ENCODE results near the gene DRAXIN. TPM values are rescaled to one million over a fixed set of nuclear protein-coding genes. Genes with fewer than 3 reads are reported as not detected.
A peak's percentile ranks its signal among the peaks of the same experiment; 100 is the strongest.
"Not testable (repeated sequence)": the region's sequence is repeated elsewhere in the genome, so short reads cannot be mapped to it uniquely, and the experiment has no call there.

The DRAXIN gene
- total RNA-seq: under 1 TPM; 0.12 to 0.30 TPM

GRCh38 chr1:11691302-11691914 lies at the start of gene DRAXIN:
Gene DRAXIN (plus strand): TSS chr1:11691710. CDS start chr1:11706259, 14,549 bp downstream.
- Mint-ChIP-seq H3K9me3 (no peaks in the 10 kb centered on the region), H3K4me3 (peak within 1 kb of the TSS; percentile 76 to 81), H3K4me1 (ENCODE audit: low read depth) (peaks cover 13% of the 10 kb centered on the region), H3K27ac (no peak within 1 kb of the TSS), H3K27me3 (ENCODE audit: low read depth) (peaks cover 55% of the 10 kb centered on the region), H3K36me3 (ENCODE audit: insufficient read depth in 2 of 2) (peaks cover 0 to 2% of the 10 kb centered on the region in 2 donors)
- ATAC-seq (replicated peaks in 1 of 2) (peak; percentile 31 to 32), DNase-seq (peak; percentile 14 to 26)

DNA sequence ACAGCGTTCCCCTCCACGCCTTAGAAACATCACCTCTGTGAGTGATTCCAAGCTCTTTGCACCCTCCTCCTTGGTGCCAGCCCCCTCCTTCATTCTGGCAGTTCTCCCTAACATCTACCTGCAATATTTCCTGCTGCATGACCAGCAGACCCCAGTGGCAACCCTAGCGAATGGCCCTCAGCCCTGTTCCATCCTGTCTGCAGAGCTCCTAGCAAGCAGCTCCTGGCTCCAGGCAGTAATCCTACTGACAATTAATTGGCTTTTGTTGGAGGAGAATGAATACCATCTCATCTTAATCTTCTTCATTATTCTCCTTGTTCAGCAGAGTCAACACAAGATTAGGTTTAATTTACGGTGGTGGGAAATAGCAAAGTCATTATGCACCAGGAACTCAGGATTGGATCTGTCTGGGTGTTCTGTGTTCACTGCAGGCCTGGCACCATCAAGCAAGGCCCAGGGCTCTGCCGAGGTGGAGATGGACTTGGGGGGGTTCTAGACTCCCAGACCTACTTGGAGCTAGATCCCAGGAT lies 49.7 kb upstream of the DRAXIN start:
- no peak overlapping the region for H3K4me3 Mint-ChIP-seq
- no peaks in the 10 kb centered on the region for H3K27me3 Mint-ChIP-seq (ENCODE audit: low read depth)
- ATAC-seq (replicated peaks in 1 of 2) (no peak), DNase-seq (no peak)
- no peaks in the 10 kb centered on the region for H3K9me3 Mint-ChIP-seq
- no peak overlapping the region for H3K27ac Mint-ChIP-seq
- no peaks in the 10 kb centered on the region for H3K4me1 Mint-ChIP-seq (ENCODE audit: low read depth)
- H3K36me3 Mint-ChIP-seq (ENCODE audit: insufficient read depth in 2 of 2): no peaks in the 10 kb centered on the region

DNA sequence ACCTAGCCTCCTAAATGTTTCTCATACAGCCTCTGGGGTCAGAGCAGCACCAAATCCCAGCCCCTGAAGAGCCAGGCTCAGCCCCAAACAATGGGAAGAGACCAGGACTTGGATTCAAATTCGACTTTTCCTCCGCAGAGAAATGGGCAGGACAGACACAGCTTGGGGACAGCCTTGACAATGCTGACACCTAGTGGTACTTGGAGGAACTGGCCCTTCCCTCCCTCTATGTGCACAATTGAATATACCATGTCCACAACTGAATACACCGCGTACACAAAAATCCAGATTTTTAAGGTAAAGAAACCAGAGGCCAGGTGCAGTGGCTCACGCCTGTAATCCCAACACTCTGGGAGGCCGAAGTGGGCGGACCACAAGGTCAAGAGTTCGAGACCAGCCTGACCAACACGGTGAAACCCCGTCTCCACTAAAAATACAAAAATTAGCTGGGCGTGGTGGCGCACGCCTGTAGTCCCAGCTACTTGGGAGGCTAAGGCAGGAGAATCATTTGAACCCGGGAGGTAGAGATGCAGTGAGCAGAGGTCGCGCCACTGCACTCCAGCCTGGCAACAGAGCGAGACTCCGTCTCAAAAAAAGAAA lies 49.0 kb upstream of the DRAXIN start:
- not testable (repeated sequence) for H3K27me3 Mint-ChIP-seq (ENCODE audit: low read depth); H3K4me3 Mint-ChIP-seq; H3K9me3 Mint-ChIP-seq; H3K36me3 Mint-ChIP-seq (ENCODE audit: insufficient read depth in 2 of 2); H3K4me1 Mint-ChIP-seq (ENCODE audit: low read depth); H3K27ac Mint-ChIP-seq
- ATAC-seq (replicated peaks in 1 of 2) (peak; percentile 71), DNase-seq (peak; percentile 68 to 71)

DNA sequence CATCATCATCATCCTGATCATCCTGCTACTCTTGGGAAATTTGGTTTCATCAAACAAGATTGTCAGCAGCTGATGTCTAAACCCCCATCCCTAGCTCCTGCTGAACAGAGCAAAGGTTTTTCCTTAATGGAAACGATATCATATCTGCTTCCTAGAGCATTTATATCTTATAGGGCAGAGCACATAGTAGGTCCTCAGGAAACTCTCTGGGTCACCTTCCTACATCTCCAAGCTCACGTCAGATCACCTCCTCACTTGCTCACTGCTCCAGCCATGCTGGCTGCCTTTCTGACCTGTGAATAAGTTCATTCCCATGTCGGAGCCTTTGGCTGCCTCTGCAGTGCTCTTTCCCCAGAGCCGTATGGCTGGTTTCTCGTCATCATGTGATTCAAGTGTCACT lies 47.7 kb upstream of the DRAXIN start:
- Mint-ChIP-seq H3K9me3 (no peaks in the 10 kb centered on the region), H3K27me3 (ENCODE audit: low read depth) (no peaks in the 10 kb centered on the region), H3K36me3 (ENCODE audit: insufficient read depth in 2 of 2) (no peaks in the 10 kb centered on the region)

GRCh38 chr1:11645270-11645669 lies 46.2 kb upstream of the DRAXIN start:
- Mint-ChIP-seq H3K27ac (no peak overlapping the region), H3K4me1 (ENCODE audit: low read depth) (peaks cover 7% of the 10 kb centered on the region), H3K4me3 (no peak overlapping the region), H3K36me3 (ENCODE audit: insufficient read depth in 2 of 2) (no peaks in the 10 kb centered on the region), H3K9me3 (no peaks in the 10 kb centered on the region), H3K27me3 (ENCODE audit: low read depth) (no peaks in the 10 kb centered on the region)
- ATAC-seq (replicated peaks in 1 of 2) (no peak), DNase-seq (no peak)

More for the DNA sequence above, 47.7 kb upstream of the DRAXIN start:
- DNase-seq (no peak), ATAC-seq (replicated peaks in 1 of 2) (no peak)
- Mint-ChIP-seq H3K4me1 (ENCODE audit: low read depth) (no peaks in the 10 kb centered on the region), H3K27ac (no peak overlapping the region), H3K4me3 (no peak overlapping the region)

DNA sequence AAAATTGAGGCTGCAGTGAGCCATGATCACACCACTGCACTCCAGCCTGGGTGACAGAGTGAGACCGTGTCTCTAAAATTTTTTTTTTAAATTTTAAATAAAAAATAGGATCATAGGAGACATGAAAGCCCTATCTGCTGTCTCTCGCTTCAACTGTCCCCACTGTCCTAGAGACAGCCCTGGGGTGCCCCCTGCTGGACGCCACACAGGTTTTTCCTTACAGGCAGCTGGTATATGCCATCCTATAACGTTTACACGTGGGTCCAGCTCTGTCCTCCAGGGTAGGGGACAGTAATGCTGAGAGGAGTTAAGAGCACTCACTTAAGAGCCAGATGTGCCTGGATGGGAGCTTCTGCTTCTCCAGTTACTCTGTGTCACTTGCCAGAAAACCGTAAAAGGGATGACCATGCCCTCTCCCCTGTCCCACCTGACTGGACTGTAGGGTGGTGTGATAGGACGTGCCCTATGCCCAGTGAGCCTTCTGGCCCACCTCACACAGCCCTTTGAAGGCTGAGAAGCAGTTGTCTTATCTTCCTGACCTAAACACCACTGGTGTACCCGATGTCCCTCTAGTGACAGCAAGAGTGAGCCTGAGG lies 45.7 kb upstream of the DRAXIN start:
- peak; percentile 85 to 88 for DNase-seq
- ATAC-seq (replicated peaks in 1 of 2): peak; percentile 48 to 50
- peaks cover 10% of the 10 kb centered on the region for H3K4me1 Mint-ChIP-seq (ENCODE audit: low read depth)
- no peak overlapping the region for H3K27ac Mint-ChIP-seq
- H3K4me3 Mint-ChIP-seq: no peak overlapping the region
- no peaks in the 10 kb centered on the region for H3K9me3 Mint-ChIP-seq
- H3K36me3 Mint-ChIP-seq (ENCODE audit: insufficient read depth in 2 of 2): no peaks in the 10 kb centered on the region
- no peaks in the 10 kb centered on the region for H3K27me3 Mint-ChIP-seq (ENCODE audit: low read depth)

DNA sequence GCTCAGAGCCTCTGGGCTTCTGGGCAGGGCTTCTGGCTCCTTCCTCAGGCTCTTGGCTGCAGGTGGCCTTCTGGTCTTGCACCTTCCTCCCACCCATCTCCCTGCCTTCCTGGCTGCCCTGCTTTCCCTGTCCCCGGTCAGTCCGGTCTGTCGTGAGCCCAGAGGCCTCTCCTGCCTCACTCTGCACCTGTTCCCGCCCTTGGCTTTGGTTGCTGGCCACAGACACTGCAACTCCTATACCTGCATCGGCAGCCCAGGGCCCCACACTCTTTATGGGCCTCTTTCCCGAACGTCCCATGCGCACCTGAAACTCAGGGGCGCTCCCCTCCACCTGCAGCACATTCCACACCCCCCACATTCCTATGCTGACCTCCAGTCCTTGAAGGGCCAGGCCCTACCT lies 45.2 kb upstream of the DRAXIN start:
- Mint-ChIP-seq H3K9me3 (no peaks in the 10 kb centered on the region), H3K36me3 (ENCODE audit: insufficient read depth in 2 of 2) (no peaks in the 10 kb centered on the region), H3K4me1 (ENCODE audit: low read depth) (peaks cover 15% of the 10 kb centered on the region), H3K4me3 (no peak overlapping the region), H3K27ac (no peak overlapping the region), H3K27me3 (ENCODE audit: low read depth) (peaks cover 5% of the 10 kb centered on the region)
- ATAC-seq (replicated peaks in 1 of 2) (no peak), DNase-seq (no peak)

- H3K27me3 Mint-ChIP-seq (ENCODE audit: low read depth): peaks cover 6% of the 10 kb centered on the region
- no peaks in the 10 kb centered on the region for H3K36me3 Mint-ChIP-seq (ENCODE audit: insufficient read depth in 2 of 2)
- H3K9me3 Mint-ChIP-seq: no peaks in the 10 kb centered on the region
- peaks cover 17% of the 10 kb centered on the region for H3K4me1 Mint-ChIP-seq (ENCODE audit: low read depth)
- no peak overlapping the region for H3K27ac Mint-ChIP-seq
- H3K4me3 Mint-ChIP-seq: no peak overlapping the region
- no peak for ATAC-seq (replicated peaks in 1 of 2)
- DNase-seq: no peak
Observed at GRCh38 chr1:11647333-11647732, 44.2 kb upstream of the DRAXIN start.

GRCh38 chr1:11648039-11648438 lies 43.5 kb upstream of the DRAXIN start:
- peaks cover 6% of the 10 kb centered on the region for H3K27me3 Mint-ChIP-seq (ENCODE audit: low read depth)
- H3K9me3 Mint-ChIP-seq: no peaks in the 10 kb centered on the region
- ATAC-seq (replicated peaks in 1 of 2): no peak
- H3K36me3 Mint-ChIP-seq (ENCODE audit: insufficient read depth in 2 of 2): no peaks in the 10 kb centered on the region
- H3K27ac Mint-ChIP-seq: no peak overlapping the region
- no peak overlapping the region for H3K4me3 Mint-ChIP-seq
- peaks cover 17% of the 10 kb centered on the region for H3K4me1 Mint-ChIP-seq (ENCODE audit: low read depth)
- DNase-seq: no peak

- peaks cover 17% of the 10 kb centered on the region for H3K4me1 Mint-ChIP-seq (ENCODE audit: low read depth)
- H3K36me3 Mint-ChIP-seq (ENCODE audit: insufficient read depth in 2 of 2): no peaks in the 10 kb centered on the region
- no peak overlapping the region for H3K27ac Mint-ChIP-seq
- peaks cover 6% of the 10 kb centered on the region for H3K27me3 Mint-ChIP-seq (ENCODE audit: low read depth)
- no peaks in the 10 kb centered on the region for H3K9me3 Mint-ChIP-seq
- ATAC-seq (replicated peaks in 1 of 2) (peak in 1 of 2 donors; percentile 46), DNase-seq (peak in 1 of 2 donors; percentile 57)
- peak overlapping the region in 1 of 2 donors; percentile 67 for H3K4me3 Mint-ChIP-seq
Observed at GRCh38 chr1:11648732-11649158, 42.8 kb upstream of the DRAXIN start.

GRCh38 chr1:11649237-11649623 lies 42.3 kb upstream of the DRAXIN start:
- H3K4me1 Mint-ChIP-seq (ENCODE audit: low read depth): peaks cover 17% of the 10 kb centered on the region
- no peaks in the 10 kb centered on the region for H3K36me3 Mint-ChIP-seq (ENCODE audit: insufficient read depth in 2 of 2)
- H3K9me3 Mint-ChIP-seq: no peaks in the 10 kb centered on the region
- H3K27me3 Mint-ChIP-seq (ENCODE audit: low read depth): peaks cover 6% of the 10 kb centered on the region
- H3K27ac Mint-ChIP-seq: no peak overlapping the region
- H3K4me3 Mint-ChIP-seq: no peak overlapping the region
- no peak for ATAC-seq (replicated peaks in 1 of 2)
- no peak for DNase-seq

- peak overlapping the region in 1 of 2 donors; percentile 84 for H3K4me3 Mint-ChIP-seq
- ATAC-seq (replicated peaks in 1 of 2) (no peak), DNase-seq (no peak)
- no peaks in the 10 kb centered on the region for H3K9me3 Mint-ChIP-seq
- peaks cover 6% of the 10 kb centered on the region for H3K27me3 Mint-ChIP-seq (ENCODE audit: low read depth)
- H3K36me3 Mint-ChIP-seq (ENCODE audit: insufficient read depth in 2 of 2): no peaks in the 10 kb centered on the region
- no peak overlapping the region for H3K27ac Mint-ChIP-seq
- H3K4me1 Mint-ChIP-seq (ENCODE audit: low read depth): peaks cover 17% of the 10 kb centered on the region
Observed at GRCh38 chr1:11649624-11650330, 41.7 kb upstream of the DRAXIN start.

All from activated T-cell treated with anti-CD3 and anti-CD28 coated beads, Interleukin-2, amount 50 U/mL, for 72 hours (primary cell).